Smooth muscle cell (in vitro differentiated cells): ENCODE results near the gene SNX9. TPM values are rescaled to one million over a fixed set of nuclear protein-coding genes. Genes with fewer than 3 reads are reported as not detected.
"Not testable (repeated sequence)": the region's sequence is repeated elsewhere in the genome, so short reads cannot be mapped to it uniquely, and the experiment has no call there.

ENCODE experiments used
- DNase-seq: peaks from one replicate; lab custom pipeline; 2025; ENCODE audit not compliant: unreplicated experiment; lab: John Stamatoyannopoulos, UW
- H2AFZ ChIP-seq: fragments of 200-600 bp; sonication (generic); 2 replicates; pipeline ENCODE4 v1.6.0; 2016; ENCODE audit warnings: antibody characterized with exemption, low read depth, mild to moderate bottlenecking
- H3F3A ChIP-seq: fragments of 200-600 bp; sonication (generic); 2 replicates; pipeline ENCODE4 v1.6.0; 2017; ENCODE audit warnings: antibody characterized with exemption, low read depth
- H3K27ac ChIP-seq: fragments of 200-600 bp; sonication (generic); 2 replicates; pipeline ENCODE4 v1.5.1; 2016; ENCODE audit warnings: low read depth, mild to moderate bottlenecking
- H3K27me3 ChIP-seq: fragments of 200-600 bp; sonication (generic); 2 replicates; pipeline ENCODE4 v1.6.1; 2016; ENCODE audit warnings: low read depth, mild to moderate bottlenecking
- H3K36me3 ChIP-seq: fragments of 200-600 bp; sonication (generic); 2 replicates; pipeline ENCODE4 v1.5.1; 2016; ENCODE audit warnings: low read depth
- H3K4me1 ChIP-seq: fragments of 200-600 bp; sonication (generic); 2 replicates; pipeline ENCODE4 v1.5.1; 2016; ENCODE audit warnings: low read depth
- H3K4me2 ChIP-seq: fragments of 200-600 bp; sonication (generic); 2 replicates; pipeline ENCODE4 v1.6.0; 2016; ENCODE audit warnings: mild to moderate bottlenecking
- H3K4me3 ChIP-seq: fragments of 200-600 bp; sonication (generic); 2 replicates; pipeline ENCODE4 v1.5.1; 2016; ENCODE audit warnings: mild to moderate bottlenecking
- H3K79me2 ChIP-seq: fragments of 200-600 bp; sonication (generic); 2 replicates; pipeline ENCODE4 v1.6.0; 2016; ENCODE audit warnings: low read depth, mild to moderate bottlenecking
- H3K9ac ChIP-seq: fragments of 200-600 bp; sonication (generic); 2 replicates; pipeline ENCODE4 v1.6.0; 2016; ENCODE audit warnings: low read depth
- H3K9me3 ChIP-seq: fragments of 200-600 bp; sonication (generic); replicated peaks from 2 replicates; pipeline ENCODE4 v1.5.1; 2016; ENCODE audit warnings: low read depth
- H4K20me1 ChIP-seq: fragments of 200-600 bp; sonication (generic); 2 replicates; pipeline ENCODE4 v1.6.0; 2016; ENCODE audit warnings: low read depth
- CTCF ChIP-seq: fragments of 200-600 bp; sonication (generic); IDR thresholded peaks from 2 replicates; pipeline ENCODE4 v1.5.1; 2017; ENCODE audit warnings: borderline replicate concordance, mild to moderate bottlenecking, antibody characterized with exemption; ENCODE audit not compliant: insufficient read depth, poor library complexity, severe bottlenecking
- WGBS: methylation state at CpG from one replicate; pipeline ENCODE4 v1.1.7; 2016; ENCODE audit warnings: low lambda C conversion rate; 5-methylcytosine and 5-hydroxymethylcytosine counted together
- polyA plus RNA-seq: library from polyadenylated mRNA; unstranded; fragments of >200 nt; fragmentation: Nextera tagmentation; extraction: Ambion mirVana; gene quantifications from 2 replicates; pipeline ENCODE4 v1.2.1, GENCODE V29; 2016
- total RNA-seq: library from RNA; depleted of rRNA; stranded (reverse); fragments of >200 nt; gene quantifications from 2 replicates; pipeline ENCODE4 v1.2.3, GENCODE V29; 2014

SNX9 gene
- total and polyA plus RNA-seq, 2 experiments from 2014 or later, result 28.9 to 29.0 TPM

GRCh38 chr6:157842212-157842611 is 19.2 kb downstream of the SNX9 start:
- H3K4me3 ChIP-seq, result no peak overlapping the region
- H4K20me1 ChIP-seq, result peaks cover 100% of the 10 kb centered on the region

GRCh38 chr6:157844196-157844595 is 21.1 kb downstream of the SNX9 start:
- H3K36me3 ChIP-seq, H3K9me3 ChIP-seq, H3K4me2 ChIP-seq, H3F3A ChIP-seq, H3K27me3 ChIP-seq, H2AFZ ChIP-seq, H3K27ac ChIP-seq, H3K9ac ChIP-seq, DNase-seq, H3K4me3 ChIP-seq: not testable (repeated sequence)
- Histone ChIP-seq H3K79me2 (peaks cover 100% of the 10 kb centered on the region), H3K4me1 (peaks cover 14% of the 10 kb centered on the region), H4K20me1 (peaks cover 100% of the 10 kb centered on the region)
- 92% methylated on average over 3 of the region's 3 CpGs for WGBS

More at GRCh38 chr6:157842212-157842611, 19.2 kb downstream of the SNX9 start:
- H3K27ac ChIP-seq, result no peak overlapping the region
- H2AFZ ChIP-seq, result no peak overlapping the region
- H3K9me3 ChIP-seq, result no peaks in the 10 kb centered on the region
- H3F3A ChIP-seq, result no peaks in the 10 kb centered on the region
- H3K27me3 ChIP-seq, result no peaks in the 10 kb centered on the region
- H3K9ac ChIP-seq, result no peak overlapping the region
- TF ChIP-seq CTCF, result no peak
- 81% methylated on average over 4 of the region's 4 CpGs for WGBS
- H3K4me2 ChIP-seq, result no peak overlapping the region
- H3K36me3 ChIP-seq, result no peaks in the 10 kb centered on the region
- no peak for DNase-seq
- H3K79me2 ChIP-seq, result peaks cover 100% of the 10 kb centered on the region
- peaks cover 22% of the 10 kb centered on the region for H3K4me1 ChIP-seq

GRCh38 chr6:157845493-157846259 is 22.6 kb downstream of the SNX9 start:
- Histone ChIP-seq H3K27ac (peak overlapping the region; percentile 17), H4K20me1 (peaks cover 100% of the 10 kb centered on the region), H3F3A (no peaks in the 10 kb centered on the region), H2AFZ (no peak overlapping the region), H3K79me2 (peaks cover 96% of the 10 kb centered on the region), H3K27me3 (no peaks in the 10 kb centered on the region), H3K9ac (no peak overlapping the region), H3K4me2 (peak overlapping the region; percentile 12), H3K9me3 (no peaks in the 10 kb centered on the region), H3K36me3 (no peaks in the 10 kb centered on the region), H3K4me1 (peaks cover 10% of the 10 kb centered on the region), H3K4me3 (no peak overlapping the region)
- no peak for DNase-seq
- TF ChIP-seq CTCF, result no peak
- WGBS, result 89% methylated on average over 6 of the region's 6 CpGs

DNA sequence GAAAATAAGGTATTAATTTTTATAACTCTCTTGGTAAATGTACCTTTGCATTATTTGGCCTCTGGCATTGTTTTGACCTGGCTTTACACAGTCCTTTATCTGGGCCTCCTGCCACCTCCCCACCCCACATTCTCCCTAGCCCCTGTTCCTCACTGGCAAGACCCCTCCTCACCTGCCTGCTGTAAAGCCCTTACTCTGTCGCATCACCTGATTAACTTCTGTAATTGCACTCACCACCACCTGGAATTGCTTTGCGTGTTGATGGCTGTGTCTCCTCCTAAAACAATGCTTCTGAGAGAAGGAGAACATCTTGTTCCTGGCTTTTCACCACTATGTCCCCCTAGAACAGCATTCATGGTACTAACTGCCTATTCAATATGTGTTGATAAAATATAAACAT is 24.8 kb downstream of the SNX9 start:
- H3K4me1 ChIP-seq, result peaks cover 4% of the 10 kb centered on the region
- H3K4me2 ChIP-seq, result no peak overlapping the region
- no peaks in the 10 kb centered on the region for H3K27me3 ChIP-seq
- whole genome bisulfite sequencing, result 87% methylated on average over 2 of the region's 2 CpGs
- no peak overlapping the region for H3K27ac ChIP-seq
- peaks cover 98% of the 10 kb centered on the region for H4K20me1 ChIP-seq
- no peak for TF ChIP-seq CTCF
- H3F3A ChIP-seq, result no peaks in the 10 kb centered on the region
- no peak for DNase-seq
- no peak overlapping the region for H3K9ac ChIP-seq
- no peak overlapping the region for H3K4me3 ChIP-seq
- H3K79me2 ChIP-seq, result peaks cover 96% of the 10 kb centered on the region
- H2AFZ ChIP-seq, result no peak overlapping the region
- no peaks in the 10 kb centered on the region for H3K36me3 ChIP-seq
- peaks cover under 1% of the 10 kb centered on the region for H3K9me3 ChIP-seq
